Activated naive CD8-positive, alpha-beta T cell treated with anti-CD3 and anti-CD28 coated beads for 36 hours (primary cell): ENCODE data around the gene GARIN1A. TPM values are rescaled to one million over a fixed set of nuclear protein-coding genes. Genes with fewer than 3 reads are reported as not detected.

Source experiments
- total RNA-seq, 2 experiments: library from RNA; stranded (reverse); gene quantifications; one replicate each; pipeline ENCODE4 v1.2.3, GENCODE V29; 2021

GARIN1A gene
- total RNA-seq, 2 experiments from 2014 or later: 0.29 to 0.30 TPM

Other genes with a start within 250 kb of the GARIN1A start
- gene HILPDA, start 216.4 kb upstream of the GARIN1A start, total RNA-seq: 10 to 100 TPM; 72.3 to 72.8 TPM
- gene METTL2B, start 195.5 kb upstream of the GARIN1A start, total RNA-seq: 10 to 100 TPM; 57.3 to 59.8 TPM
- 10 to 100 TPM; 42.2 to 44.5 TPM for gene CALU, start 67.1 kb downstream of the GARIN1A start, total RNA-seq
- not detected for gene OPN1SW, start 103.5 kb downstream of the GARIN1A start, total RNA-seq
- gene CCDC136, start 119.7 kb downstream of the GARIN1A start, total RNA-seq: 10 to 100 TPM; 10.8 to 11.0 TPM
- gene FLNC, start 158.1 kb downstream of the GARIN1A start, total RNA-seq: under 1 TPM; 0.12 to 0.23 TPM
- 100 to 1,000 TPM; 125 to 127 TPM for gene ATP6V1F, start 190.6 kb downstream of the GARIN1A start, total RNA-seq
- gene KCP, start 238.4 kb downstream of the GARIN1A start, total RNA-seq: under 1 TPM; 0.10 to 0.14 TPM